ENCODE measurements around the gene ARHGAP20.
A peak's percentile ranks its signal among the peaks of the same experiment; 100 is the strongest.

The ARHGAP20 gene

DNA sequence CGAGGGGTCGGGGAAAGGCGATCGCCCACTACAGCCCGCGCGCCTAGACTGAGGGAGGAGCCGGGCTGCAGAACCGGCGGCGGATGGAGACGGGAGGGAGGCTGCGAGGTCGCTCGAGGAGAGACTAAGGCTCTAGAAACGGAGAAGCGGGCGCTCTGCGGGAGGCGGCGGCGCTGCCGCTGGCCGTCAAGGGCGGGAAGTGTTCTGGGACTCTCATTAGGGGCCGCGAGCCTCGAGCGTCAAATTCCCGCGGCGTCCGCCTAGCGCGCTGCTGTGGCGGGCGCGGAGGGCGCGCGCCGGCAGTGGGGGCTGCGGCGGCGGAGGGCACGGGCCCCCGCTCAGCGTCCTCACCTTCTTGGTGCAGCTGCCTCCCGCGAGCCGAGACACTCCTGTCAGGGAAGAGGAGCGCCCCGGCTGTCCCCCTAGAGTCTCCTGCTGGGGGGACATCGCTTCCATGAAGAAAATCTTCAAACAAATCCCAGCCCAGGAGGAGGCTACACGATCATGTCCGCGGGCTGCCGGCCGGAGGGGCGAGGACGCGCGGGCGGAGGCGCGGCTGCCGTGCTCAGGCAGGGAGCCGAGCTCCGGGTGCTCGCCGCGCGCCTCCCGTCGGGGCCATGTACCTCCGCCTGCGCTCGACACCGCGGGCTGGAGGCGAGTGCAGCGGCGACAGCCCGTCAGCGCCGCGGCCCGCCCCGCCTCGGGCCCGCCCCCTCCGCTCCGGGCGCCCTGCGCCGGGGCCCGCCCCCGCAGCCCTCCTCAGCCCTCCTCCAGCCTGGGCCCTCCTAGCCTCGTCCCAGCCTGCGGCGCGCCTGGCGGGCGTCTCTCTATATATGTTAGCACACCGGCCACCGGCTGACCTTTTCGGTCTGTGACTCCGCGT lies at the start of gene ARHGAP20:
Gene ARHGAP20, minus strand, starts transcription at position 662 of the 883 bp plus-strand sequence. Its CDS starts 206 bp downstream, at position 456.
- peak; percentile 69 for DNase-seq

- no peak for DNase-seq
Measured at GRCh38 chr11:110761991-110762390, 49.8 kb upstream of the ARHGAP20 start.

GRCh38 chr11:110761131-110761530 lies 48.9 kb upstream of the ARHGAP20 start:
- DNase-seq: no peak

- DNase-seq: peak; percentile 8
Measured at GRCh38 chr11:110759972-110760381, 47.7 kb upstream of the ARHGAP20 start.

DNA sequence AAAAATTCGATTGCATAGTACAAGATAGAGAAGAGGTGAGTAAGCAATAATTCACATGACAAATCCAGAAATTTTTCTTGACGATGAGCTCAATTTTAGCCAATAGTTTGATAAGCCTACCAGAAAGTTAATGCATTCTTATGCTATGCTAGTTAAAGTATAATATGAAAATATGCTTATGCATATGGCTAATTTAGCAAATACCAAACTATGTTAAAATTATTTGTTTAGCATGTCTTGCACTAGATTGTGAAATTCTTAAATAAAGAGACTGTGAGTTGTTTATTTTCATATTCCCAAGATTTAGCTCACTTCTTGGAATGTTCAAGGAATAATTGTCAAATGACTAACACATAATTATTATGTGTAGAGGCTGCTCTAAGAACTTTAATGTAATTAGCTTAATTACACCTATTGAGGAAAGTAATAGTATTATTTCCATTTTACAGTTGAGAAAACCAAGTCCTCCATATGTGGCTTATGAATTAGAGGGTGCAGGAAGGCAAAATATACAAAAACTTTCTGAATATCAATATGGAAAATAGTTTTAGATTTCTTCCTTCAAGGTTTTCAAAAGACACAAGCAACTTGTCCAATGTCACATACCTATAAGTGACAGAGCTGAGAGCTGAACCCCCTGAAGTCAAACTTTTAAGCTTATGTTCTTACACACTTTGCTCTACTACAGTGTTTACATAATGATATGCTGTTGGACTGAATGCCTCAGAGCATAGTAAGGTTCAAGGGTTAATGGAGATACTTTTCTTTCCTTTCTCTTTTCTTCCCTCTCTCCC lies 45.9 kb upstream of the ARHGAP20 start:
- no peak for DNase-seq

- DNase-seq: no peak
Measured at GRCh38 chr11:110757066-110757465, 44.8 kb upstream of the ARHGAP20 start.

GRCh38 chr11:110755941-110756340 lies 43.7 kb upstream of the ARHGAP20 start:
- no peak for DNase-seq

DNA sequence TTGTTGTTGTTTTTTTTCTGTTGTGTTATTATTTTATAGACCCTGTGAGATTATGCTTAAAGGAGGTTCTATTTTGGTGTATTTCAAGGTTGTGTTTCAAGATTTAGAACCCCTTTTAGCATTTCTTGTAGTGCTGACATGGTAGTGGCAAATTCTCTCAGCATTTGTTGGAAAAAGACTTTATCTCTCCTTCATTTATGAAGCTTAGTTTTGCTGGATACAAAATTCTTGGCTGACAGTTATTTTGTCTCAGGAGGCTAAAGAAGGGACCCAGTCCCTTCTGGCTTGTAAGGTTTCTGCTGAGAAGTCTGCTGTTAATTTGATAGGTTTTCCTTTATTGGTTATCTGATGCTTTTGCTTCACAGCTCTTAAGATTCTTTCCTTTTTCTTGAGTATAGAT lies 40.7 kb upstream of the ARHGAP20 start:
- DNase-seq: no peak

- no peak for DNase-seq
Measured at GRCh38 chr11:110750100-110750499, 37.9 kb upstream of the ARHGAP20 start.

- no peak for DNase-seq
Measured at GRCh38 chr11:110747531-110747930, 35.3 kb upstream of the ARHGAP20 start.

- no peak for DNase-seq
Measured at GRCh38 chr11:110738641-110739040, 26.4 kb upstream of the ARHGAP20 start.

DNA sequence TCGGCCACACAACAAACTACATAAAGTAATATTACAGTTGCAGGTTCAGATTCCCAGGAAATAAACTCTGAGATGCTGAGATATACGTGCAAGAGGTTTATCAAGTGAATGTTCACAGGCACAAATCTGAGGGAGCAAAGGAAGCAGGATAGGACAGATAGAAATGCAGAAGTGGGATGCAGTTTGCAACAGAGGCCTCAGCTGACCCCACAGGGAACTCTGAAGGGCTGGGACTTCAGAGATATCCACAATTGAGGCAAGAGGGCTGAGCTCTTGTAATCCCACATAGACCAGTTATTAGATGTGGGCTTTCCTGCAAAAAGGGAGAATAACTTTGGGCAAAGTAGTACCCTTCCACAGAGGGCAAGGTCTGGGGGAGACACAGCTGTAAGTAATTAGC lies 25.4 kb upstream of the ARHGAP20 start:
- DNase-seq: no peak

GRCh38 chr11:110736171-110736553 lies 23.9 kb upstream of the ARHGAP20 start:
- no peak for DNase-seq

DNA sequence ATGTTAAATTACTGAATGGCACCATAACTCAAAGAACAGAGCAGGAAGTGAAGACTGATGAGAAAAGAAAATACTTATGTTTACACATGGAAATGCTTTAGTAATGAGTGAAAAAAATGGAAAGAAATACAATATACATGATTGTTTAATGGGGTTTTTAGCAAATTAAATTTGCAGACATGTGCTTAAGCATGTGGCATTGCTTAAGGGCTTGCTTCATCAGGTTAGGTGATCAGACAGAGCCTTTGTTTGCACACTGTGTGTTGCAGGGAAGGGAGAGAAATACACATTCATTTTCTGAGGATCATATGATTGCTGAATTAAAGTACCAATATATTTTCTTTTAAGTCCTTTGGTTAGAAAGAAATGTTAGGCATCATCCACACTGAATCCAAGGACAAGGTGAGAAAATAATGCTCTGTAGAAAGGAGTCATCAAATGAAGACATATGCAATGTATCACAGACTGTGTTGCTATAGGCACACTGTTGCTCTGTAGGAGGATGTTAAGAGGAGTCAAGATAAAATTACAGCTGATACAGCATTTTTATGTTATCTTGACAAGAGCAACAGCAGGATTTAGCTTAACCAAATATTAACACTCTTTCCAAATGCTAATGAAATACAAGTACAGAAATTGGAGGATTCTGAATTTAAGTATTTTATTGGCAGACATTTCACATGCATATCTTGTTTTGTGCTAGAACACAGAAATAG lies 23.4 kb upstream of the ARHGAP20 start:
- DNase-seq: no peak

DNA sequence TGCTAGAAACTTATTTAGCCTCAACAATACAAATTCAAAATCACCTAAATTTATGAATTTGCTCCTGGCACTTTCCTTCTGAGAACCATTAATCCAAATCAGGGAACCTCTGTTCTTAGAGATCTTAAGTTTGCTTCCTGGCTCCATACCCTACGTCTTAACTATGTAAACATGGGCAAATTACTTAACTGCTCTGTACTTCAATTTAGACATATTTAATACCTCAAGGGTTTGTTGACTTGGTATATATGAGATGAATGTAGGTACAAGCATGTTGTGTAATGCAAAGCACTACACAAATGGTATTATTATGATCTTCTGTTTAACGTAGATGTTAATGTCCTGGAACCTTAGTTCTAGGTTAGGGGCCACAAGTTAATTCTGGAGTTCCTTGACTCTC lies 22.6 kb upstream of the ARHGAP20 start:
- DNase-seq: no peak

GRCh38 chr11:110730773-110731172 lies 18.5 kb upstream of the ARHGAP20 start:
- no peak for DNase-seq

GRCh38 chr11:110728883-110729282 lies 16.6 kb upstream of the ARHGAP20 start:
- DNase-seq: no peak

DNA sequence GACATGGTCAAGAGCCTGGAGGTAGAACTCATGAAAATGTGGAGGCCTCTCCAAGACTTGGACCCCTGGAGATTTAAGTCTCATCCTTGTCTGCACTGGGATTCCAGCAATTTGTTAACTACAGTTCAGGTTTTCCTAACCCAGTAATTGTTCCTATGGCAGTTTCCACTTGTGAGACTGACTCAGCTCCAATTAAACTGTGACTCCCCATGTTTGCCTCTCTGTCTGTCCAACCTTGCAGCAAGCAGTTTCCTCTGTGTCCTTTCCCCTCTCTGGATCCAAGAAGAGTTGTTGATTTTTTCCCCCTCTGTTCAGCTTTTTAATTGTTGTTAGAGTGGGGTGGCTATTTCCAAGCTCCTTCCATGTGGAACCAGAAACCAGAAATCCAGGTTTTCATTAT lies 16.2 kb upstream of the ARHGAP20 start:
- DNase-seq: no peak

GRCh38 chr11:110724358-110724757 lies 12.1 kb upstream of the ARHGAP20 start:
- no peak for DNase-seq

GRCh38 chr11:110720431-110721275 lies 8.4 kb upstream of the ARHGAP20 start:
- no peak for DNase-seq

DNA sequence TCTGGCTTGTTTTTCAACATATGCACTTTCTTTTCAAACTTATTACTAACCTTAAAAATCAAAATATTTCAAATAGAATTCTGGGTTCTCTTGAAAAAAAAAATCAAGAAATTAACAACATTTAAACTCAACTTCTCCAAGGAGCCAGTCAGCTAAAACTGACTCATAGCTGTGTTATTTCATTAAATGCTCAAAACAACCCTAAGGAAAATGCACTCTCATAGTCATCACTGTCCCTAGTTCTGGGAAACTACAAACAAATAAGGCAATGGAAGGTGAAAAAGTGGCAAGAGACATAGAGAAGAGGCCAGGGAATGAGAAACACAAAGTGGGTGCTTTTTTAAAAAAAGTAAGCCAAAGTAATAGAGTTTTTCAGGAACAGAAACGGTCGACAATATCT lies 4.1 kb upstream of the ARHGAP20 start:
- no peak for DNase-seq

- no peak for DNase-seq
Measured at GRCh38 chr11:110715541-110715940, 3.3 kb upstream of the ARHGAP20 start.

DNA sequence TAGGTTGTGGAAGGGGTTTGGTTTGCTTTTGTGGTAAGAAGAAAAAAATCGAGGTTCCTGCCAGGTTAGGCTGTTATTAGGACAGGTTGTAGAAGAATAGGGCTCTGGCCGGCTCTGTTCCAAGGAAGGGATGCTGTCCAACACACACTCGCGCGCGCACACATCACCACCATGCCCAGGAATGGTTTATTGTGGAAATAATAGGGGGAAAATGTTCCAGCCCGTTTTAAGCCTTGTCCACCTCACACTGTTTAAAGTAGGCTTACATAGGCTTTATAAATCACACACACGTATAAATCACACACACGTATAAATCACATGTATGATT lies 1.2 kb upstream of the ARHGAP20 start:
- DNase-seq: no peak

All from hematopoietic multipotent progenitor cell treated with erythropoietin and hydrocortisone succinate and interleukin-3 and kit ligand, for 6 days (in vitro differentiated cells).